H1 (cell line): ENCODE measurements around the gene GBP2. TPM values are rescaled to one million over a fixed set of nuclear protein-coding genes. Genes with fewer than 3 reads are reported as not detected.

Experiments
- CTCF ChIA-PET: fragments of 300-600 bp; sonication (Branson Sonifier 250); formaldehyde crosslinking; loops from one replicate; lab custom pipeline; 2021; ENCODE audit not compliant: partially characterized antibody; lab: Charles Lee
- POLR2A ChIA-PET: fragments of 300-600 bp; sonication (Branson Sonifier 250); formaldehyde crosslinking; loops from one replicate; lab custom pipeline; 2021; ENCODE audit warnings: inconsistent platforms; ENCODE audit not compliant: partially characterized antibody; lab: Charles Lee
- DNase-seq, 2 experiments: peaks; one replicate each; pipeline versions ENCODE4 v3.0.0 to v3.0.0-alpha.2; 2010 to 2022; ENCODE audit warnings: low spot score in 2 of 2, low read depth in 1 of 2, mixed read lengths in 1 of 2
- FAIRE-seq: peaks from 2 replicates; lab custom pipeline; 2011; peaks lifted over from hg19 to GRCh38; lab: Jason Lieb, UNC
- H2AFZ ChIP-seq: 2 replicates; pipeline ENCODE4 v1.8.1; 2012; ENCODE audit warnings: low read length, inconsistent platforms
- H2AK5ac ChIP-seq: 2 replicates; pipeline ENCODE4 v1.6.1; 2013; ENCODE audit warnings: low read depth, low read length
- H2BK120ac ChIP-seq: replicated peaks from 2 replicates; pipeline ENCODE3; 2013; ENCODE audit warnings: low read depth, low read length, inconsistent platforms
- H2BK12ac ChIP-seq: 2 replicates; pipeline ENCODE4 v1.6.1; 2013; ENCODE audit warnings: low read depth, low read length
- H2BK15ac ChIP-seq: 2 replicates; pipeline ENCODE4 v1.6.1; 2013; ENCODE audit warnings: low read length
- H2BK20ac ChIP-seq: 2 replicates; pipeline ENCODE4 v1.6.1; 2013; ENCODE audit warnings: low read length
- H2BK5ac ChIP-seq: 2 replicates; pipeline ENCODE4 v1.6.1; 2013; ENCODE audit warnings: low read depth, low read length
- H3K14ac ChIP-seq: 2 replicates; pipeline ENCODE4 v1.6.1; 2013; ENCODE audit warnings: inconsistent platforms; ENCODE audit not compliant: insufficient read length
- H3K18ac ChIP-seq: 2 replicates; pipeline ENCODE4 v1.6.1; 2013; ENCODE audit warnings: low read length; ENCODE audit errors: extremely low read depth
- H3K23ac ChIP-seq: 2 replicates; pipeline ENCODE4 v1.6.1; 2013; ENCODE audit warnings: inconsistent platforms; ENCODE audit not compliant: insufficient read length
- H3K23me2 ChIP-seq: 2 replicates; pipeline ENCODE4 v1.6.1; 2013; ENCODE audit warnings: low read depth, low read length
- H3K27ac ChIP-seq: 2 replicates; pipeline ENCODE4 v1.6.1; 2011; ENCODE audit warnings: low read depth, low read length, inconsistent platforms
- H3K27me3 ChIP-seq, 4 experiments: replicated peaks in 1 of 4; 1 replicate in 1 of 4; 2 replicates in 3 of 4; pipeline versions ENCODE4 v1.6.1 to v1.8.1; 2011 to 2013; ENCODE audit warnings: low read length in 3 of 4, mild to moderate bottlenecking in 3 of 4, inconsistent platforms in 2 of 4, mixed read lengths in 2 of 4, moderate library complexity in 1 of 4; ENCODE audit not compliant: control insufficient read depth in 3 of 4, insufficient read depth in 3 of 4; ENCODE audit errors: extremely low read depth in 1 of 4
- H3K36me3 ChIP-seq, 4 experiments: 2 replicates each; pipeline versions ENCODE4 v1.6.1 to v1.8.1; 2011 to 2013; ENCODE audit warnings: mild to moderate bottlenecking in 4 of 4, low read length in 3 of 4, moderate library complexity in 2 of 4, control low read depth in 1 of 4, inconsistent platforms in 1 of 4; ENCODE audit not compliant: insufficient read depth in 4 of 4, control insufficient read depth in 2 of 4
- H3K4ac ChIP-seq: replicated peaks from 2 replicates; pipeline ENCODE3; 2013; ENCODE audit warnings: low read length, low read depth, mixed read lengths, inconsistent platforms; ENCODE audit not compliant: insufficient read length
- H3K4me1 ChIP-seq, 4 experiments: replicated peaks in 1 of 4; 1 replicate in 1 of 4; 2 replicates in 3 of 4; pipeline versions ENCODE4 v1.6.1 to v1.8.1; 2011 to 2013; ENCODE audit warnings: low read length in 3 of 4, inconsistent platforms in 2 of 4, mixed read lengths in 1 of 4; ENCODE audit not compliant: insufficient read depth in 4 of 4, control insufficient read depth in 3 of 4
- H3K4me2 ChIP-seq, 2 experiments: 2 replicates each; pipeline versions ENCODE4 v1.6.1 to v1.8.1; 2011 to 2013; ENCODE audit warnings: low read depth in 2 of 2, low read length in 2 of 2, control low read depth in 1 of 2, inconsistent platforms in 1 of 2, mild to moderate bottlenecking in 1 of 2; ENCODE audit not compliant: insufficient read depth in 1 of 2
- H3K4me3 ChIP-seq, 4 experiments: fragments of 200-600, 300-600 bp in 1 of 4; sonication (generic), shearing (Covaris generic), sonication (Bioruptor Twin) in 1 of 4; 2 replicates each; pipeline versions ENCODE4 v1.5.1 to v1.8.1; 2011 to 2016; ENCODE audit warnings: low read length in 4 of 4, low read depth in 3 of 4, control low read depth in 2 of 4, inconsistent platforms in 2 of 4, mild to moderate bottlenecking in 2 of 4, mixed read lengths in 1 of 4, moderate library complexity in 1 of 4; ENCODE audit not compliant: insufficient read depth in 2 of 4; ENCODE audit errors: extremely low read depth in 1 of 4
- H3K56ac ChIP-seq: replicated peaks from 2 replicates; pipeline ENCODE3; 2013; ENCODE audit warnings: low read depth, mild to moderate bottlenecking, mixed read lengths, low read length, inconsistent platforms; ENCODE audit not compliant: insufficient read length
- H3K79me1 ChIP-seq: 2 replicates; pipeline ENCODE4 v1.6.1; 2013; ENCODE audit warnings: low read depth, low read length, control low read depth
- H3K79me2 ChIP-seq, 2 experiments: 2 replicates each; pipeline versions ENCODE4 v1.6.1 to v1.8.1; 2012 to 2013; ENCODE audit warnings: low read length in 2 of 2, mild to moderate bottlenecking in 2 of 2, inconsistent platforms in 1 of 2; ENCODE audit not compliant: insufficient read depth in 2 of 2, control insufficient read depth in 1 of 2
- H3K9ac ChIP-seq, 4 experiments: replicated peaks in 1 of 4; 1 replicate in 1 of 4; 2 replicates in 3 of 4; pipeline versions ENCODE4 v1.6.1 to v1.8.1; 2011 to 2013; ENCODE audit warnings: low read depth in 3 of 4, low read length in 3 of 4, control low read depth in 2 of 4, mild to moderate bottlenecking in 2 of 4, moderate library complexity in 2 of 4, inconsistent platforms in 1 of 4; ENCODE audit errors: extremely low read depth in 1 of 4
- H3K9me3 ChIP-seq, 2 experiments: 2 replicates each; pipeline versions ENCODE4 v1.6.1 to v1.8.1; 2012 to 2013; ENCODE audit warnings: mild to moderate bottlenecking in 2 of 2, moderate library complexity in 2 of 2, control low read depth in 1 of 2, inconsistent platforms in 1 of 2, low read depth in 1 of 2, low read length in 1 of 2, mixed read lengths in 1 of 2; ENCODE audit not compliant: insufficient read depth in 2 of 2
- H4K20me1 ChIP-seq, 2 experiments: replicated peaks in 1 of 2; 2 replicates each; pipeline versions ENCODE3 to v1.8.1; 2011 to 2013; ENCODE audit warnings: inconsistent platforms in 2 of 2, low read length in 2 of 2, mild to moderate bottlenecking in 1 of 2; ENCODE audit not compliant: insufficient read depth in 2 of 2, control insufficient read depth in 1 of 2
- H4K5ac ChIP-seq: 2 replicates; pipeline ENCODE4 v1.6.1; 2013; ENCODE audit warnings: low read length, low read depth, mixed read lengths, inconsistent platforms; ENCODE audit not compliant: insufficient read length
- H4K8ac ChIP-seq: 2 replicates; pipeline ENCODE4 v1.8.0; 2013; ENCODE audit warnings: mild to moderate bottlenecking, moderate library complexity, low read length, inconsistent platforms; ENCODE audit not compliant: insufficient read depth; ENCODE audit errors: extremely low read depth
- H4K91ac ChIP-seq: replicated peaks from 2 replicates; pipeline ENCODE3; 2013; ENCODE audit warnings: low read length, mixed read lengths, inconsistent platforms; ENCODE audit not compliant: insufficient read length
- CEBPB ChIP-seq: IDR thresholded peaks from 2 replicates; pipeline ENCODE4 v1.6.1; 2012; ENCODE audit warnings: low read depth, low read length
- CHD2 ChIP-seq: IDR thresholded peaks from 2 replicates; pipeline ENCODE4 v1.6.1; 2012; ENCODE audit warnings: low read length, improper control_type of control experiment
- EGR1 ChIP-seq: IDR thresholded peaks from 2 replicates; pipeline ENCODE4 v1.6.1; 2011; ENCODE audit warnings: low read depth, low read length, borderline replicate concordance
- EZH2 ChIP-seq: fragments of 200-600 bp; sonication (generic); IDR thresholded peaks from 2 replicates; pipeline ENCODE4 v1.7.1; 2012; ENCODE audit warnings: low read depth, mild to moderate bottlenecking, moderate library complexity, low read length, inconsistent platforms; ENCODE audit not compliant: severe bottlenecking
- POLR2AphosphoS5 ChIP-seq: IDR thresholded peaks from 2 replicates; pipeline ENCODE4 v1.6.1; 2011; ENCODE audit warnings: low read depth, low read length
- RBBP5 ChIP-seq: IDR thresholded peaks from 2 replicates; pipeline ENCODE4 v1.7.1; 2012; ENCODE audit warnings: low read depth, mild to moderate bottlenecking, inconsistent platforms, low read length, moderate library complexity, borderline replicate concordance
- RXRA ChIP-seq: IDR thresholded peaks from 2 replicates; pipeline ENCODE4 v1.6.1; 2011; ENCODE audit warnings: low read depth, mild to moderate bottlenecking, low read length, moderate library complexity; ENCODE audit not compliant: insufficient read depth
- TAF1 ChIP-seq: IDR thresholded peaks from 2 replicates; pipeline ENCODE4 v1.6.1; 2011; ENCODE audit warnings: mild to moderate bottlenecking, low read depth, low read length
- TAF7 ChIP-seq: optimal IDR thresholded peaks from 2 replicates; pipeline ENCODE3; 2011; ENCODE audit warnings: low read depth, mild to moderate bottlenecking, inconsistent platforms, low read length, moderate library complexity, borderline replicate concordance
- WGBS, 2 experiments: shearing (Covaris generic) in 1 of 2; methylation state at CpG; one replicate each; pipeline versions ENCODE4 v1.1.6 to v1.1.7; 2013 to 2015; ENCODE audit warnings: low lambda C conversion rate in 2 of 2, mixed read lengths in 2 of 2, inconsistent platforms in 1 of 2, low coverage in 1 of 2, missing lambda C conversion rate in 1 of 2; ENCODE audit not compliant: insufficient replicate concordance in 2 of 2, insufficient coverage in 1 of 2, insufficient read length in 1 of 2; ENCODE audit errors: extremely low coverage in 1 of 2, missing lambda C conversion rate in 1 of 2; 5-methylcytosine and 5-hydroxymethylcytosine counted together
- polyA plus RNA-seq, 7 experiments: library from polyadenylated mRNA; depleted of rRNA in 3 of 7; stranded (reverse) in 5 of 7; unstranded in 2 of 7; fragments of >200 nt in 5 of 7; fragments of 200-250 nt in 2 of 7; gene quantifications; 1 replicate in 5 of 7; 2 replicates in 1 of 7; 4 replicates in 1 of 7; pipeline versions ENCODE4 v1.2.1 to v1.2.3, GENCODE V29; 2011 to 2013; ENCODE audit warnings: missing spikeins in 2 of 7, mixed read lengths in 2 of 7
- total RNA-seq: library from RNA; stranded (reverse); fragmentation: NEBNext Ultra II Directional; extraction: Animal tissue kit (Norgen Biotek cat#: 25700); gene quantifications from 2 replicates; pipeline ENCODE4 v1.2.1, GENCODE V29; 2021
- TF ChIP-seq, protein P1 (sequence below), 3 experiments: IDR thresholded peaks; 1 replicate in 2 of 3; 2 replicates in 1 of 3; pipeline versions ENCODE4 v1.5.1 to v1.6.1; 2011; ENCODE audit warnings: low read length in 3 of 3, mild to moderate bottlenecking in 3 of 3, inconsistent platforms in 2 of 3, low read depth in 1 of 3, moderate library complexity in 1 of 3; ENCODE audit not compliant: insufficient read depth in 1 of 3; ENCODE audit errors: control extremely low read depth in 1 of 3
- TF ChIP-seq, protein P2 (sequence below): IDR thresholded peaks from 2 replicates; pipeline ENCODE4 v1.6.1; 2011; ENCODE audit warnings: low read length, improper control_type of control experiment

GBP2 gene
- total and polyA plus RNA-seq, 2 of the 8 experiments (the other 6 are each of a cell fraction or from before 2014, with no cell fraction given) = not detected

DNA sequence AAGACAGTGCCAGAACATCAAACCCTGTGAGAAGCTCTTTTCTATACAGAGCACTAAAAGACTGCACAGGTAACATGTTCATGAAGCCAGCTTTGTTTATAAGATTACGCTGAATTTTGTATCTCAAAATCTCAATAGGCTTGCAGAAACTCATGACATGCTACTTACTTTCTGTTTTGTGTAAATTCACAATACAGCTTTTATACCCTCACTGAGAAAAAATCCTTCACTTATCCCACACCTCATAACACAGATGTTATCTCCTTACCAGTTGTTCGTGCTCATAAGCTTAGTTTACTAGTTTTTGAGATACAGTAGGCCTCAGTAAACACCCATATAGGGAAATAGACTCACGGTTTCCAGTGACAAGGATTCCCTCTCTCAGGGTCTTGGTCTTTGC, 24.1 kb upstream of the GBP2 start:
- Histone ChIP-seq H3K56ac (no peak overlapping the region), H3K18ac (no peak overlapping the region), H3K79me1 (no peaks in the 10 kb centered on the region), H3K9ac (no peak overlapping the region), H3K23ac (no peak overlapping the region), H2AK5ac (no peak overlapping the region), H2BK5ac (no peak overlapping the region), H3K4me1 (no peaks in the 10 kb centered on the region), H4K20me1 (no peaks in the 10 kb centered on the region), H3K27me3 (no peaks in the 10 kb centered on the region), H3K27ac (no peak overlapping the region), H3K14ac (no peak overlapping the region), H2BK120ac (no peak overlapping the region), H2AFZ (no peak overlapping the region), H4K5ac (no peak overlapping the region), H3K9me3 (no peaks in the 10 kb centered on the region), H3K4me3 (no peak overlapping the region), H3K36me3 (no peaks in the 10 kb centered on the region), H2BK12ac (no peak overlapping the region), H3K79me2 (no peaks in the 10 kb centered on the region), H4K8ac (no peak overlapping the region), H3K4me2 (no peak overlapping the region), H2BK15ac (no peak overlapping the region), H3K4ac (no peak overlapping the region), H3K23me2 (no peaks in the 10 kb centered on the region), H2BK20ac (no peak overlapping the region), H4K91ac (no peak overlapping the region)
- ChIA-PET POLR2A (interaction anchor here (0.7 kb wide), 1 partner anchor 12 kb away, joined by 3 read pairs; no protein-coding TSS in a partner anchor), CTCF (interaction anchor here (0.6 to 1.2 kb wide), 5 partner anchors 12 to 305 kb away, joined by 3 to 4 read pairs (median 3); no protein-coding TSS in a partner anchor)
- FAIRE-seq (no peak), DNase-seq (no peak)
- 90% methylated on average over 3 of the region's 3 CpGs; no CpG with 5 or more reads in 1 of the 2 experiments for WGBS, 2 experiments
- no peak for TF ChIP-seq RXRA
- no peak for TF ChIP-seq EGR1
- TF ChIP-seq, protein P1, sequence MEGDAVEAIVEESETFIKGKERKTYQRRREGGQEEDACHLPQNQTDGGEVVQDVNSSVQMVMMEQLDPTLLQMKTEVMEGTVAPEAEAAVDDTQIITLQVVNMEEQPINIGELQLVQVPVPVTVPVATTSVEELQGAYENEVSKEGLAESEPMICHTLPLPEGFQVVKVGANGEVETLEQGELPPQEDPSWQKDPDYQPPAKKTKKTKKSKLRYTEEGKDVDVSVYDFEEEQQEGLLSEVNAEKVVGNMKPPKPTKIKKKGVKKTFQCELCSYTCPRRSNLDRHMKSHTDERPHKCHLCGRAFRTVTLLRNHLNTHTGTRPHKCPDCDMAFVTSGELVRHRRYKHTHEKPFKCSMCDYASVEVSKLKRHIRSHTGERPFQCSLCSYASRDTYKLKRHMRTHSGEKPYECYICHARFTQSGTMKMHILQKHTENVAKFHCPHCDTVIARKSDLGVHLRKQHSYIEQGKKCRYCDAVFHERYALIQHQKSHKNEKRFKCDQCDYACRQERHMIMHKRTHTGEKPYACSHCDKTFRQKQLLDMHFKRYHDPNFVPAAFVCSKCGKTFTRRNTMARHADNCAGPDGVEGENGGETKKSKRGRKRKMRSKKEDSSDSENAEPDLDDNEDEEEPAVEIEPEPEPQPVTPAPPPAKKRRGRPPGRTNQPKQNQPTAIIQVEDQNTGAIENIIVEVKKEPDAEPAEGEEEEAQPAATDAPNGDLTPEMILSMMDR (IDR thresholded peaks at IDR 0.05; ENCODE audit: control extremely low read depth in 1 of 3, insufficient read depth in 1 of 3, low read depth in 1 of 3, low read length in 3 of 3) = no peak
- TF ChIP-seq CHD2 = no peak
- no peak for TF ChIP-seq EZH2
- no peak for TF ChIP-seq TAF1
- no peak for TF ChIP-seq POLR2AphosphoS5
- TF ChIP-seq CEBPB = no peak
- TF ChIP-seq RBBP5 = no peak
- no peak for TF ChIP-seq TAF7
- TF ChIP-seq, protein P2, sequence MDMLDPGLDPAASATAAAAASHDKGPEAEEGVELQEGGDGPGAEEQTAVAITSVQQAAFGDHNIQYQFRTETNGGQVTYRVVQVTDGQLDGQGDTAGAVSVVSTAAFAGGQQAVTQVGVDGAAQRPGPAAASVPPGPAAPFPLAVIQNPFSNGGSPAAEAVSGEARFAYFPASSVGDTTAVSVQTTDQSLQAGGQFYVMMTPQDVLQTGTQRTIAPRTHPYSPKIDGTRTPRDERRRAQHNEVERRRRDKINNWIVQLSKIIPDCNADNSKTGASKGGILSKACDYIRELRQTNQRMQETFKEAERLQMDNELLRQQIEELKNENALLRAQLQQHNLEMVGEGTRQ = no peak
